ENCODE data around the gene DENND5A.
"Not testable (repeated sequence)": the region's sequence is repeated elsewhere in the genome, so short reads cannot be mapped to it uniquely, and the experiment has no call there.

DENND5A gene

GRCh38 chr11:9104580-9104979 lies 160.6 kb downstream of the DENND5A start:
- in situ Hi-C loops (cut with HindIII; ENCODE audit: low sequenced_read_pairs) = no loop called here

DNA sequence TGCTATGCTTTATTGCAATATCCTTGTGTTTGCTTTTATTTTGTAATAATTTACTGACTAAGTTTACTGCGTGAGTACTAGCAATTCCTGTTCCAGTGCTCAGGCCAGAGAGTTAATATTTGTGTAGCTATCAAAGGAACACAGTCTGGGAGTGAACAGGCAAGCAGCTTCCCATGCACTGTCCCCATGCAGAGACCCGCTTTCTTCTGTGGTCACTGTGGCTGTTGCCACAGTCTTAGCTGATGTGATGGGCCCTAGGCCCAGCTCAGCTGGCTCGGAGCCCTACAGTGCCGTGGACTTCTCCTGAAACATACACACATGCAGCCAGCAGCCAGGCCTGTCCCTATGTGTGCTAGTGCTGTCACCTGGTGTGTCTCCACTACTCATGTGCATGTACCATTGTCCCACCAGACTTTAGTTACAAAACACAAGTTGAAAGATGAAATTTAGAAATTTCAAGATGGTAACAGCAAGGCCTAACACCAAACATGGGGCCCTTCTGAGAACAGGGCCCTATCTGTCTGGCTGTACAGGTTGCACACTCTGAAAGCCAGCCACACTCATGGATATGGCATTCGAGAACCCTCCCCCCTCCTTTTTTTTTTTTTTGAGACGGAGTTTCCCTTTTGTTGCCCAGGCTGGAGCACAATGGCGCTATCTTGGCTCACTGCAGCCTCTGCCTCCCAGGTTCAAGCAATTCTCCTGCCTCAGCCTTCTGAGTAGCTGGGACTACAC lies 161.4 kb downstream of the DENND5A start:
- in situ Hi-C loops (cut with HindIII; ENCODE audit: low sequenced_read_pairs) = no loop called here

- in situ Hi-C loops (cut with HindIII; ENCODE audit: low sequenced_read_pairs) = no loop called here
These were observed 165.5 kb downstream of the DENND5A start for GRCh38 chr11:9099617-9100016.

- in situ Hi-C loops (cut with HindIII; ENCODE audit: low sequenced_read_pairs) = not testable (repeated sequence)
These were observed 166.7 kb downstream of the DENND5A start for GRCh38 chr11:9098455-9098854.

DNA sequence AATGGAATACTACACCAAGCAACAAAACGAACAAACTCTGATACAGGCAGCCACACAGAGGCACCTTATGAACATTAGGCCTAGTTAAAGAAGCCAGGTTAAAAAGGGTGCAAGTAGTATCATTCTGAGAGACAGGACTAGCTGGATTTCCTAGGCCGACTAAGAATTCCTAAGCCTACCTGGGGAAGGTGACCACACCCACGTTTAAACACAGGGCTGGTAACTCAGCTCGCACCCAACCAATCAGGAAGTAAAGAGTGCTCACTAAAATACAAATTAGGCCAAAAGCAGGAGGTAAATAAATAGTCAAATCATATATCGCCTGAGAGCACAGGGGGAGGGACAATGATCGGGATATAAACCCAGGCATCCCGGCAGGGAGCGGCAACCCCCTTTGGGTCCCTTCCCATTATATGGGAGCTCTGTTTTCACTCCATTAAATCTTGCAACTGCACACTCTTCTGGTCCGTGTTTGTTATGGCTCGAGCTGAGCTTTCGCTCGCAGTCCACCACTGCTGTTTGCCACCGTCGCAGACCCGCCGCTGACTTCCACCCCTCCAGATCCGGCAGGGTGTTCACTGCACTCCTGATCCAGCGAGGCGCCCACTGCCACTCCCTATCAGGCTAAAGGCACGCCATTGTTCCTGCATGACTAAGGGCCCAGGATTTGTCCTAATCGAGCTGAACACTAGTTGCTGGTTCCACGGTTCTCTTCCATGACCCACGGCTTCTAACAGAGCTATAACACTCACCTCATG lies 167.8 kb downstream of the DENND5A start:
- in situ Hi-C loops (cut with HindIII; ENCODE audit: low sequenced_read_pairs) = not testable (repeated sequence)

DNA sequence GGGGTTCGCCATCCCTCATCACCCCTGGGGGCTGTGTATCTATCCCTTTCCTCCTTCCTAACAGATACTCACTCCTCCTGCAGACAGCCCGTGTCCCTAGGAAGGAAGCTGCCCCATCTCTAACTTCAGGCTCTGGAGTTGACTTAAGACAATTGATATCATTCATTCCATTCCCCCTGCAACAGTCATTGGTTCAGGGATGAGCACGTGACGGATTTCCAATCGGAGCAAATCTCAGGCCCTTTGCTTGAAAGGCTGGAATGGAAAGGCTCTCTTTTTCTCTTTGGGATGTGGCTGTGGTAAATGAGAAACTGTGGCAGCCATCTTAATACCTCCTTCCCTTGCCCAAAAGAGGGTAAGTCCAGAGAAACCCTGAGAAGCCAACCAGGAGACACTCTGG lies 168.7 kb downstream of the DENND5A start:
- in situ Hi-C loops (cut with HindIII; ENCODE audit: low sequenced_read_pairs) = no loop called here

DNA sequence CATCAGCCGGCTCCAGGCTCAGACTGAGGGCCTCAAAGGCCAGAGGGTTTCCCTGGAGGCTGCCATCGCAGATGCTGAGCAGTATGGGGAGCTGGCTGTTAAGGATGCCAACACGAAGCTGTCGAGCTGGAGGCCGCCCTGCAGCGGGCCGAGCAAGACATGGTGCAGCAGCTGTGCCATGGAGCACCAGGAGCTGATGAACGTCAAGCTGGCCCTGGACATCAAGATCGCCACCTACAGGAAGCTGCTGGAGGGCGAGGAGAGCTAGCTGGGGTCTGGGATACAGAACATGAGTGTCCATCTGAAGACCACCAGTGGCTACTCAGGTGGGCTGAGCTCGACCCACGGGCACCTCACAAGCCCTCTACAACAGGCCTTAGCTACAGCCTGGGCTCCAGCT lies 169.7 kb downstream of the DENND5A start:
- in situ Hi-C loops (cut with HindIII; ENCODE audit: low sequenced_read_pairs) = no loop called here

- in situ Hi-C loops (cut with HindIII; ENCODE audit: low sequenced_read_pairs) = no loop called here
These were observed 170.7 kb downstream of the DENND5A start for GRCh38 chr11:9094420-9094819.

DNA sequence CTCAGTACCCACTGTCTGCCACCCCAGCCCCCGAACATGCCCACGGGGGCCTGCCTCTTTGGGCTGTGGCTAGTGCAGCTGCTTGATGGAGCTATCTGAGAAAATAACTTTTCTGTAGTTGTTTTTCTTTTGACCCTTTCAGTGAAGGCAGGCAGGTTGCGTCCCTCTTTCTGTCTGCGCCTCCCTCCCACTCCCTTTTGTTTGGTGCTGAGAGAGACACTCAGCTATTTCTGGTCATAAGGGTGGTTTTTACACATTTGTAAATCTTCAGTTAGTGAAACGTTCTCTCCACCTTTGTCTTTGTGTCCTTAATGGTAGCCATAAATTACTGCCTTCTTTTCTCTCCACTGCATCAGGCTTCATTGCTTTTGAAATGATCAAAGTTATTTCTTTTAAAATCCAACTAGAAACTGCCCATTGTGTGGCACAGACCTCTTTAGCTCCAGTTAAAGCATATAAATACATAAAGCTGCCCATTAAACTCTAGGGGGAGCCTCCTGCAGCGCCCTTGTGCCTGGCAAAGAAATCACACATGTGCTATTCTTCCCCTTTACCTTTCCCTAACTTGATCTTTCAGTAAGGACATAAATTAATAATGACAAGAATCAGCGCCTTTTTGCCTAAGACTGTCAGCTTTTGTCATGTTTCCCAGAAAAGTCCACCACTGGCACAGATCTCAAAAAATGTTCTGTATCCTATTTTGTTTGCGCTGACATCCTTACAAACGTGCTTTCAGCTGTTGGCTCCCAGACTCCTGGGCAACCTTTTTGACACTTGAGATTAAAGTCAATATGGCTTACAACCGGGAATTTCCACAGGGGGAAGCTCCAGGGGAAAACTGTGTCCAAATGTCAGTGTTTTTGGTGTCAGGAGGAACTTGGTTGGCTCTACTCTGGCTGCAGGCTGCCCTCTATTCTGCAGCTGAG lies 172.0 kb downstream of the DENND5A start:
- in situ Hi-C loops (cut with HindIII; ENCODE audit: low sequenced_read_pairs) = no loop called here

DNA sequence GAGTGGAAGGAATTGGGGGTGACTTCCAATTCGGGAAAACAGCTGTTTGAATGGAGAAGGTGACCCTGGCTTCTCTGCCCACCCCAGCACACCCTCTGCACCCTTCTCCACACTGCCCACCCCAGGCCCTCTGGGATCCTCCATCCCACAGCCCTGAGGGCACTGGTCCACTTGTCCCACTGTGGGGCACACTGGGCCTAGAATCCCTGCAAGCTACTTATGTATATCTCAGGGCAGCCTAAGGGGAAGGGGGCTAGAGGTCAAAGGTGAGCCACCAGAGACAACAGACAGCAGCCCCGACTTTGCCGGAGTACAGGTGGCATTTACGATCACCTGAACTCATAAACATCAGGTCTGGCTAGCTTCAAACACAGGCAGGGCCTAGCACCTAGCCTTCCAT lies 173.1 kb downstream of the DENND5A start:
- in situ Hi-C loops (cut with HindIII; ENCODE audit: low sequenced_read_pairs) = no loop called here

DNA sequence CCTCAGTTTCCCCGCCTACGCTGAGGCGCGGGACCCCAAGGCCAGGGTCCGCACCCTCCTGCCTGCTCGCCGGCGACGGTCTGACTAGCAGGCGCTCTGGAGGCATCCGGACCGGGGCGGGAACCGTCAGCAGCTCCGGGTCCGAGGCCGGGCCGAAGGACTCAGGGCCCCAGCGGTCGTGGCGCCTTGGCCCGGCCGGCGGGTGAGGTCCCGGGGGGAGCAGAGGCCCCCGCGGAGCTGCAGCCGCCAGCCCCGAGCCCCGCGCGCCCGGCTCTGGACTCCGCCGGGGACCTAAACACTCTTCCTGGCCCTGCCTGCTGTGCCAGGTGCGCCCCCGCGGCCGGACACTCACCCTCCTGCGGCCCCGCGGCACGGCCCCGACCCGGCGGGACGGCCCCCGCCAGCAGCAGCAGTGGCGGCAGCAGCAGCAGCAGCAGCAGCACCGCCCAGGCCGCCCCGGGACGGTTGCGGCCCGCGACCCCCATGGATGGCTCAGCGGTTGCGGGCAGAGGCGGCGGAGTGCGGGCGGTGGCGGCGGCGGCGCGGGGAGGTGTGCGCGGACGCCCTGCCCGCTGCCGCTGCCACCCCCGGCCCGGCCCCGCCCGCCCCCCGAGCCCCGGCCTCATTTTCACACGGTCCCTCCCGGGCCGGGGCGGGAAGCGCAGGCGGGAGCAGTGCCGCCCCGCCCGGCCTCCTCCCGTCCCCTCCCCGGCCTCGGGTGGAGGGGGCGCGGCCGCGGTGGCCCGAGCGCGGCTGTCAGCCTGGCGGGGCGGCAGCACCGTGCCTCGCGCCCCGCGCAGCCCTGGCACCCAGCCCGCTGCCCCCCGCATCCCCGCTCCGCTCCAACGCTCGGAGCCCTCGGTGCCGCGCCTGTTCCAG lies 173.9 kb downstream of the DENND5A start, which contains the start of gene SCUBE2:
Gene SCUBE2 (minus strand): TSS at position 556 of the 879 bp plus-strand sequence. CDS start 71 bp downstream, at position 485.
- in situ Hi-C loops (cut with HindIII; ENCODE audit: low sequenced_read_pairs) = no loop called here

GRCh38 chr11:9090488-9091043 lies 174.6 kb downstream of the DENND5A start:
- in situ Hi-C loops (cut with HindIII; ENCODE audit: low sequenced_read_pairs) = no loop called here

DNA sequence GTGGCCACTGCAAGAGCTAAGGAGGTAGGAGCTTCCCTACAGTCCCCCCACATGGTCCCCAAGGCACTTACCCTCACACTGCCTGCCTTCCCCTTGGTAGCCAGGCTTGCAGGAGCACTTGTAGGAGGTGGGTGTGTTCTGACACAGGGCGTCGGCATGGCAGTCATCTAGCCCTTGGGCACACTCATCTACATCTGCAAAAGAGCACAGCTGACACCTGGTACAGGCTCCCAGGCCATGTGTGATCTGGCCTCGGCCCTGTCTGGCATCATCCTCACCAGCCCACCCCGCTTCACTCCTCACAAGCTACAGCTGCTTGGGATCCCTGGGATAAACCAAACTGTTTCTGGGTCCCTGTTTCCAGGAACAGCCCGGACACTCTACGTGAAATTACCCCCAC lies 175.5 kb downstream of the DENND5A start:
- in situ Hi-C loops (cut with HindIII; ENCODE audit: low sequenced_read_pairs) = no loop called here

DNA sequence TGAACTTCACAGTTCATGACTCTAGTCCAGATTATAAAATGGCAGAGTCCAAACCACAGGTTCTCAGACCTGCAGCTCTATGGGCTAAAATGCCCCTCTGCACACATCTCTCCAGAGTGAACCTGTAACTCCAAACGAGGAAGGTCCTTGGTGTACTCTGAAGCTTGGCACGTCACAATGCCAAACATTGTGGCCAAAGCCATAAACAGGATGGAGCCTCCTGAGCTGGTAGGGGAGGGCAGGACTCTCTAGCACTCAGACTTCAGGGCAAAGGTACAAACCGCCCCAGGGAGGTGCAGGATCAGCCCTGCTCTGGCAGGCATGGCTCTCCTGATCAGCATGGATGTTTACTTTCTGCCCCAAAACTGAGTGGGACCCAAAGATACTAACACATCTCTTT lies 176.1 kb downstream of the DENND5A start:
- in situ Hi-C loops (cut with HindIII; ENCODE audit: low sequenced_read_pairs) = no loop called here

All from DLD1 (cell line).